ENCODE measurements around the gene CTSF. TPM values are rescaled to one million over a fixed set of nuclear protein-coding genes. Genes with fewer than 3 reads are reported as not detected.

CTSF gene
- total RNA-seq, 1 donor from 2014 or later: 31.1 TPM

DNA sequence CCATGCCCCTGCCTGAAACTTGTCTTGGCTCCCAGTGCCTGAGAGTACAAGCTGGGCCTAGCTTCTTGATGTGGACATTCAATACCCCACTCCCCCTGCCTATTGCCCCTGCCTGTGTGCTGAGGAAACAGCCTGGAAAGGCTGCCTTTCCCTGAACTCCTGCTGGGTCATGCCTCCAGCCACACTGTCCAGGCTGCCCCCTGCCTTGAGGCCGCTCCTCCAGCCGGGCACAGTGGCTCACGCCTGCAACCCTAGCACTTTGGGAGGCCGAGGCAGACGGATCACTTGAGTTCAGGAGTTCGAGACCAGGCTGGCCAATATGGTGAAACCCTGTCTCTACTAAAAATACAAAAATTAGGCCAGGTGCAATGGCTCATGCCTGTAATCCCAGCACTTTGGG lies 34.7 kb upstream of the CTSF start:
- Mint-ChIP-seq H3K4me1 (ENCODE audit: low read depth, unreplicated experiment) (no peaks in the 10 kb centered on the region), H3K4me3 (ENCODE audit: unreplicated experiment) (no peak overlapping the region), H3K27me3 (ENCODE audit: unreplicated experiment) (peaks cover 4% of the 10 kb centered on the region), H3K27ac (ENCODE audit: unreplicated experiment) (no peak overlapping the region), H3K36me3 (ENCODE audit: unreplicated experiment) (no peaks in the 10 kb centered on the region), H3K9me3 (ENCODE audit: unreplicated experiment) (peaks cover 3% of the 10 kb centered on the region)
- TF ChIP-seq, protein P1, sequence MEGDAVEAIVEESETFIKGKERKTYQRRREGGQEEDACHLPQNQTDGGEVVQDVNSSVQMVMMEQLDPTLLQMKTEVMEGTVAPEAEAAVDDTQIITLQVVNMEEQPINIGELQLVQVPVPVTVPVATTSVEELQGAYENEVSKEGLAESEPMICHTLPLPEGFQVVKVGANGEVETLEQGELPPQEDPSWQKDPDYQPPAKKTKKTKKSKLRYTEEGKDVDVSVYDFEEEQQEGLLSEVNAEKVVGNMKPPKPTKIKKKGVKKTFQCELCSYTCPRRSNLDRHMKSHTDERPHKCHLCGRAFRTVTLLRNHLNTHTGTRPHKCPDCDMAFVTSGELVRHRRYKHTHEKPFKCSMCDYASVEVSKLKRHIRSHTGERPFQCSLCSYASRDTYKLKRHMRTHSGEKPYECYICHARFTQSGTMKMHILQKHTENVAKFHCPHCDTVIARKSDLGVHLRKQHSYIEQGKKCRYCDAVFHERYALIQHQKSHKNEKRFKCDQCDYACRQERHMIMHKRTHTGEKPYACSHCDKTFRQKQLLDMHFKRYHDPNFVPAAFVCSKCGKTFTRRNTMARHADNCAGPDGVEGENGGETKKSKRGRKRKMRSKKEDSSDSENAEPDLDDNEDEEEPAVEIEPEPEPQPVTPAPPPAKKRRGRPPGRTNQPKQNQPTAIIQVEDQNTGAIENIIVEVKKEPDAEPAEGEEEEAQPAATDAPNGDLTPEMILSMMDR (IDR thresholded peaks at IDR 0.05; ENCODE audit: partially characterized antibody, unreplicated experiment): no peak
- DNase-seq: no peak

DNA sequence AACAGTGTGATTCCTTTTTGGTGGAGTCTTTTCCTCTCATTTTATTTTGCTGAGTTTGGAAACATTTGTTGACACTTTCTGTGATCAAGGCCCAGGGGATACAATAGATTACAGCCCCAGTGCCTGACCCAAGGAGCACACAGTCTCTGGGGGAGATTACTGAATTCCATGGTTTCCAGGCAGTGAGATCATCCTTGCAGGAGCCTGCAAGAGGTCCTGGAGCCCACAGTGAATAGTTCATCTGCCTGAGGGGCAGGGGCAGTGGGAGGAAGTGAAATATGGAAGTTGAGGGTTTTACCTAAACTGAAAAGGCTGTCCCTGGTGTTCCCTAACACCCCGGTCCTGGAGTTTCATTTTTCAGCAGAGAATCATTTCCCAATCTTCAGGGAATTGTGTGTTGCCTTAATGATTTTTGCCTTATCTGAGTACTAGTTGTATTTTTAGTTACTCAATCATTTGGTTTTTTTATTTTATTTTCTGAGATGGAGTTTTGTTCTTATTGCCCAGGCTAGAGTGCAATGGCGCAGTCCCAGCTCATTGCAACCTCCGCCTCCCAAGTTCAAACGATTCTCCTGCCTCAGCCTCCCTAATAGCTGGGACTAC lies 32.3 kb upstream of the CTSF start:
- peaks cover 3% of the 10 kb centered on the region for H3K9me3 Mint-ChIP-seq (ENCODE audit: unreplicated experiment)
- TF ChIP-seq, protein P1 (IDR thresholded peaks at IDR 0.05; ENCODE audit: partially characterized antibody, unreplicated experiment): no peak
- no peak overlapping the region for H3K27ac Mint-ChIP-seq (ENCODE audit: unreplicated experiment)
- H3K27me3 Mint-ChIP-seq (ENCODE audit: unreplicated experiment): peaks cover 4% of the 10 kb centered on the region
- no peak for DNase-seq
- no peak overlapping the region for H3K4me3 Mint-ChIP-seq (ENCODE audit: unreplicated experiment)
- H3K36me3 Mint-ChIP-seq (ENCODE audit: unreplicated experiment): no peaks in the 10 kb centered on the region
- H3K4me1 Mint-ChIP-seq (ENCODE audit: low read depth, unreplicated experiment): no peaks in the 10 kb centered on the region

DNA sequence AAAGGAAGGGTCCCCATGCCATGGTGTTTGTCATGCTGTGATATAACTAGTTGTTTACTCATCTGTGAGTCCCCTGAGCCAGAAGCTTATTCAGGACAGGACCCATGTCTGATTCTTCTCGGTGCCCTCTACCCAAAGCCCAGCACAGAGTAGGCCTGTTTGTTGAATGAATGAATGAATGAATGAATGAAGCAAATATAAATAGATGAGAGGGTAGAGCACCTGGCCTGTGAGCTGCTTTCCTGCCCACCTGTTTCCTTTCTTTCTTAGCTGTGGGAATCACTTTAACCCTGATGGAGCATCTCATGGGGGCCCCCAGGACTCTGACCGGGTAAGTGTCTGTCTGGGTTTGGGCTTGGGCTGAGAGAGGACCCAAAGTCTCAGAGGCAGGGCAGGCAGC lies 31.8 kb upstream of the CTSF start:
- no peaks in the 10 kb centered on the region for H3K4me1 Mint-ChIP-seq (ENCODE audit: low read depth, unreplicated experiment)
- DNase-seq: no peak
- no peak overlapping the region for H3K4me3 Mint-ChIP-seq (ENCODE audit: unreplicated experiment)
- TF ChIP-seq, protein P1 (IDR thresholded peaks at IDR 0.05; ENCODE audit: partially characterized antibody, unreplicated experiment): no peak
- no peaks in the 10 kb centered on the region for H3K36me3 Mint-ChIP-seq (ENCODE audit: unreplicated experiment)
- no peak overlapping the region for H3K27ac Mint-ChIP-seq (ENCODE audit: unreplicated experiment)
- peaks cover 3% of the 10 kb centered on the region for H3K9me3 Mint-ChIP-seq (ENCODE audit: unreplicated experiment)
- peaks cover 4% of the 10 kb centered on the region for H3K27me3 Mint-ChIP-seq (ENCODE audit: unreplicated experiment)

DNA sequence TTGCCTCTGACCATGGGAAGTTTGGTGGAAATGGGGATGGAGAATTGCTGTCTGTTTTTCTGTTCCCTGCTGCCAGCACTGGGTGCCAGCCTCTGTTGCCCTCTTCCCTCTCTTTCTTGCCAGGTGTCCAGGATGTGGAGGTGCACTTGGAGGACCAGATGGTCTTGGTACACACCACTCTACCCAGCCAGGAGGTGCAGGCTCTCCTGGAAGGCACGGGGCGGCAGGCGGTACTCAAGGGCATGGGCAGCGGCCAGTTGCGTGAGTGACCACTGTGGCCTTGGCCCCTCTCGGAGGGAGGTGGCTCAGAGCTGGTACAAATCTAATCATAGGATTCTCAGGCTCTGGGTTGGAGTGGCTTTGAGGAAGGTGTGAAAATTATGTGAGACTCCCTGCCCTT lies 30.6 kb upstream of the CTSF start:
- Mint-ChIP-seq H3K4me1 (ENCODE audit: low read depth, unreplicated experiment) (no peaks in the 10 kb centered on the region), H3K27me3 (ENCODE audit: unreplicated experiment) (peaks cover 5% of the 10 kb centered on the region), H3K4me3 (ENCODE audit: unreplicated experiment) (no peak overlapping the region), H3K9me3 (ENCODE audit: unreplicated experiment) (no peaks in the 10 kb centered on the region), H3K27ac (ENCODE audit: unreplicated experiment) (no peak overlapping the region), H3K36me3 (ENCODE audit: unreplicated experiment) (no peaks in the 10 kb centered on the region)
- no peak for DNase-seq
- TF ChIP-seq, protein P1 (IDR thresholded peaks at IDR 0.05; ENCODE audit: partially characterized antibody, unreplicated experiment): no peak

DNA sequence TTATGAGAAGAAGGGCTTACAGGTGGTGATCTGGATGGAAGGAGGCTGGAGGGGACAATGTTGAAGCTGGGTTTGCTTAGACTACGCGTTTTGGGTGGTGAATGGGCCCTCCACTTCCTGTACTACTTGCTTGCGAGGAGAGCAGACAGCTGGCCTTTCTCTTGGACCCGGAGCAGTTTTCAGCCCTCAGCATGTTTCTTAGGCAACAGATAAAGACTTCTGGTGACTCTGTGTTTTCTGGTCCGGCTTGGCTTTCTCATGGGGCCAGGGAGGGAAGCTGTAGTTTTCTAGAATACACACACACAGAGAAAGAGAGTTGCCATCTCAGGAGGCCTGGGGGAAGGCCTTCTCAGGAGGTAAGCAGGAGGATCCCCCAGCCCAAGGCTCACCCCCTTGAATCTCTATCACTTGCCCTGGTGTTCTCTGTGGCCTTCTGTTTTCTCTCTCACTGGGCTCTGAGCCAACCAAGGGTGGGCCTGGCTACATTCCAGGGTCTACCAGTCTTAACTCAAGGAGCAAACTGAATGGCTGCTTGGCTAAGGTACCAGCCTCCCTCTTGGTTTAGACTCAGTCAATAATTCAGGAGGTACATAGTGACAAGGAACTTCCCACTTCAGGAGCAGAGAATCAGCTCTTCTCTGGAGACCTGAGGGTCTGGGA lies 27.0 kb upstream of the CTSF start:
- H3K36me3 Mint-ChIP-seq (ENCODE audit: unreplicated experiment): no peaks in the 10 kb centered on the region
- H3K9me3 Mint-ChIP-seq (ENCODE audit: unreplicated experiment): peaks cover 10% of the 10 kb centered on the region
- H3K27me3 Mint-ChIP-seq (ENCODE audit: unreplicated experiment): peaks cover 7% of the 10 kb centered on the region
- H3K4me1 Mint-ChIP-seq (ENCODE audit: low read depth, unreplicated experiment): peaks cover 6% of the 10 kb centered on the region
- no peak for DNase-seq
- TF ChIP-seq, protein P1 (IDR thresholded peaks at IDR 0.05; ENCODE audit: partially characterized antibody, unreplicated experiment): no peak
- no peak overlapping the region for H3K27ac Mint-ChIP-seq (ENCODE audit: unreplicated experiment)
- H3K4me3 Mint-ChIP-seq (ENCODE audit: unreplicated experiment): peak overlapping the region; percentile 0

Measured in glutamatergic neuron (in vitro differentiated cells).